22Rv1 (cell line): ENCODE measurements around the gene WASF3.

ENCODE experiments used
- ZFX ChIP-seq: fragments of 450-650 bp; IDR thresholded peaks from 2 replicates; pipeline ENCODE4 v1.6.1; 2017; ENCODE audit warnings: antibody characterized with exemption, borderline replicate concordance
- TF ChIP-seq, protein P1 (sequence below): fragments of 450-650 bp; IDR thresholded peaks from 2 replicates; pipeline ENCODE4 v1.5.1; 2017; ENCODE audit warnings: mild to moderate bottlenecking

DNA sequence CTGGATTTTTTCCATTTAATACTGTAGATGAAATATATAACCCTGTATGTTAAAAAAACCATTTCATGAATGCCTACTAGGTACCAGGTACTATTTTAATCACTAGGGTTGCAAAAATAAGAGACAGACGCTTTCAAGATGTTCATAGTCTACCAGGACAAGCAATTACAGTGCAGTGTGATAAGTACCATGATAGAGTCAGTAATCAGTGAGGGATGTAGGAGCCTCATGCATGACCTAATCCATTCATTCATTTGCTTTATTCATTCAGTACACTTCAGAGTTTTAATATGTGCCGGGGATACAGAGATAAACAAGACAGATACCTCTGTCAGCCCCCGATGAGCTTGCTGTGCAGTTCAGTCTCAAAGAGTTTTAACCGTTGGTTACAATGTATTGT is 3.0 kb downstream of the WASF3 start:
- TF ChIP-seq, protein P1, sequence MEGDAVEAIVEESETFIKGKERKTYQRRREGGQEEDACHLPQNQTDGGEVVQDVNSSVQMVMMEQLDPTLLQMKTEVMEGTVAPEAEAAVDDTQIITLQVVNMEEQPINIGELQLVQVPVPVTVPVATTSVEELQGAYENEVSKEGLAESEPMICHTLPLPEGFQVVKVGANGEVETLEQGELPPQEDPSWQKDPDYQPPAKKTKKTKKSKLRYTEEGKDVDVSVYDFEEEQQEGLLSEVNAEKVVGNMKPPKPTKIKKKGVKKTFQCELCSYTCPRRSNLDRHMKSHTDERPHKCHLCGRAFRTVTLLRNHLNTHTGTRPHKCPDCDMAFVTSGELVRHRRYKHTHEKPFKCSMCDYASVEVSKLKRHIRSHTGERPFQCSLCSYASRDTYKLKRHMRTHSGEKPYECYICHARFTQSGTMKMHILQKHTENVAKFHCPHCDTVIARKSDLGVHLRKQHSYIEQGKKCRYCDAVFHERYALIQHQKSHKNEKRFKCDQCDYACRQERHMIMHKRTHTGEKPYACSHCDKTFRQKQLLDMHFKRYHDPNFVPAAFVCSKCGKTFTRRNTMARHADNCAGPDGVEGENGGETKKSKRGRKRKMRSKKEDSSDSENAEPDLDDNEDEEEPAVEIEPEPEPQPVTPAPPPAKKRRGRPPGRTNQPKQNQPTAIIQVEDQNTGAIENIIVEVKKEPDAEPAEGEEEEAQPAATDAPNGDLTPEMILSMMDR, result no peak
- TF ChIP-seq ZFX, result no peak
